Large intestine (tissue), 3 donors: ENCODE data around the gene PSMC1. TPM values are rescaled to one million over a fixed set of nuclear protein-coding genes. Genes with fewer than 3 reads are reported as not detected.

Source experiments
- DNase-seq, 2 donors: peaks; one replicate each; pipeline versions ENCODE4 v3.0.0 to v3.0.0-alpha.2; 2013
- H3K27ac ChIP-seq: one replicate; pipeline ENCODE4 v1.5.1; 2013; ENCODE audit warnings: low read length
- H3K27me3 ChIP-seq: 2 replicates; pipeline ENCODE4 v1.6.1; 2013; ENCODE audit warnings: low read length; ENCODE audit not compliant: control insufficient read depth, insufficient read depth
- H3K36me3 ChIP-seq: 2 replicates; pipeline ENCODE4 v1.6.1; 2013; ENCODE audit warnings: low read length; ENCODE audit not compliant: control insufficient read depth, insufficient read depth
- H3K4me1 ChIP-seq: one replicate; pipeline ENCODE4 v1.6.1; 2013; ENCODE audit warnings: low read length; ENCODE audit not compliant: control insufficient read depth, insufficient read depth
- H3K4me3 ChIP-seq: one replicate; pipeline ENCODE4 v1.5.1; 2013; ENCODE audit warnings: low read length
- H3K9me3 ChIP-seq: one replicate; pipeline ENCODE4 v1.6.1; 2013; ENCODE audit warnings: mild to moderate bottlenecking, low read depth, low read length, moderate library complexity; ENCODE audit not compliant: control insufficient read depth
- WGBS: methylation state at CpG from one replicate; pipeline ENCODE4 v1.1.5; 2013; ENCODE audit warnings: low lambda C conversion rate; ENCODE audit not compliant: insufficient coverage; 5-methylcytosine and 5-hydroxymethylcytosine counted together
- polyA plus RNA-seq: library from polyadenylated mRNA; unstranded; fragments of 120-200 nt; gene quantifications from one replicate; pipeline ENCODE4 v1.2.1, GENCODE V29; 2013

Gene PSMC1
- polyA plus RNA-seq, 1 donor: 135 TPM

- WGBS: no CpG with 5 or more reads among the region's 4 CpGs
- Histone ChIP-seq H3K4me1 (no peaks in the 10 kb centered on the region), H3K36me3 (peaks cover 7% of the 10 kb centered on the region), H3K9me3 (peaks cover 5% of the 10 kb centered on the region), H3K27me3 (no peaks in the 10 kb centered on the region), H3K27ac (no peak overlapping the region), H3K4me3 (no peak overlapping the region)
- no peak for DNase-seq
Observed at GRCh38 chr14:90321891-90322290, 65.5 kb downstream of the PSMC1 start.

Other genes starting within 250 kb of the PSMC1 start
- 0.64 TPM for gene KCNK13, start 194.6 kb upstream of the PSMC1 start, polyA plus RNA-seq
- 15.8 TPM for gene NRDE2, start 75.4 kb downstream of the PSMC1 start, polyA plus RNA-seq
- gene CALM1, start 140.5 kb downstream of the PSMC1 start, polyA plus RNA-seq: 613 TPM